Hepatocyte (in vitro differentiated cells): ENCODE measurements around the gene STX18. TPM values are rescaled to one million over a fixed set of nuclear protein-coding genes. Genes with fewer than 3 reads are reported as not detected.

ENCODE experiments used
- DNase-seq: peaks from one replicate; pipeline ENCODE4 v3.0.0-alpha.2; 2016; ENCODE audit warnings: low spot score
- H2AFZ ChIP-seq: fragments of 200-600 bp; sonication (generic); 2 replicates; pipeline ENCODE4 v1.6.0; 2016; ENCODE audit warnings: antibody characterized with exemption, mild to moderate bottlenecking
- H3K27ac ChIP-seq: fragments of 200-600 bp; sonication (generic); 2 replicates; pipeline ENCODE4 v1.5.1; 2016; ENCODE audit warnings: mild to moderate bottlenecking
- H3K27me3 ChIP-seq: fragments of 200-600 bp; sonication (generic); 2 replicates; pipeline ENCODE4 v1.6.1; 2016
- H3K36me3 ChIP-seq: fragments of 200-600 bp; sonication (generic); replicated peaks from 2 replicates; pipeline ENCODE4 v1.5.1; 2016; ENCODE audit warnings: low read depth; ENCODE audit not compliant: insufficient read depth
- H3K4me1 ChIP-seq: fragments of 200-600 bp; sonication (generic); 2 replicates; pipeline ENCODE4 v1.5.1; 2016; ENCODE audit warnings: mild to moderate bottlenecking, moderate library complexity; ENCODE audit not compliant: insufficient read depth
- H3K4me2 ChIP-seq: fragments of 200-600 bp; sonication (generic); 2 replicates; pipeline ENCODE4 v1.6.0; 2016
- H3K4me3 ChIP-seq: fragments of 200-600 bp; sonication (generic); 2 replicates; pipeline ENCODE4 v1.5.1; 2016; ENCODE audit warnings: mild to moderate bottlenecking
- H3K79me2 ChIP-seq: fragments of 200-600 bp; sonication (generic); 2 replicates; pipeline ENCODE4 v1.6.0; 2017; ENCODE audit warnings: mild to moderate bottlenecking
- H3K9me2 ChIP-seq: fragments of 200-600 bp; sonication (generic); replicated peaks from 2 replicates; pipeline ENCODE4 v1.6.0; 2017; ENCODE audit warnings: mild to moderate bottlenecking; ENCODE audit not compliant: insufficient read depth
- H3K9me3 ChIP-seq: fragments of 200-600 bp; sonication (generic); 2 replicates; pipeline ENCODE4 v1.5.1; 2016; ENCODE audit warnings: low read depth, mild to moderate bottlenecking
- H4K20me1 ChIP-seq: fragments of 200-600 bp; sonication (generic); 2 replicates; pipeline ENCODE4 v1.6.0; 2016; ENCODE audit warnings: mild to moderate bottlenecking; ENCODE audit not compliant: insufficient read depth, poor library complexity, severe bottlenecking
- EZH2 ChIP-seq: fragments of 200-600 bp; sonication (generic); IDR thresholded peaks from 2 replicates; pipeline ENCODE4 v1.6.1; 2016; ENCODE audit warnings: antibody characterized with exemption, mild to moderate bottlenecking, borderline replicate concordance
- EZH2phosphoT487 ChIP-seq: fragments of 200-600 bp; sonication (generic); IDR thresholded peaks from one replicate; pipeline ENCODE4 v1.6.1; 2018; ENCODE audit warnings: antibody characterized with exemption, mild to moderate bottlenecking, low read depth, moderate library complexity; ENCODE audit not compliant: unreplicated experiment, severe bottlenecking
- WGBS: methylation state at CpG from one replicate; pipeline ENCODE4 v1.1.6; 2016; ENCODE audit warnings: low lambda C conversion rate; ENCODE audit errors: missing lambda C conversion rate; 5-methylcytosine and 5-hydroxymethylcytosine counted together
- polyA plus RNA-seq: library from polyadenylated mRNA; unstranded; fragments of >200 nt; fragmentation: Nextera tagmentation; extraction: Ambion mirVana; gene quantifications from 2 replicates; pipeline ENCODE4 v1.2.1, GENCODE V29; 2016
- total RNA-seq: library from RNA; depleted of rRNA; stranded (reverse); fragments of >200 nt; gene quantifications from 2 replicates; pipeline ENCODE4 v1.2.3, GENCODE V29; 2014
- TF ChIP-seq, protein P1 (sequence below): fragments of 200-600 bp; sonication (generic); IDR thresholded peaks from 2 replicates; pipeline ENCODE4 v1.5.1; 2016; ENCODE audit warnings: antibody characterized with exemption, mild to moderate bottlenecking; ENCODE audit not compliant: poor library complexity

Gene STX18
- total and polyA plus RNA-seq, 2 experiments from 2014 or later, result 32.1 to 54.3 TPM

DNA sequence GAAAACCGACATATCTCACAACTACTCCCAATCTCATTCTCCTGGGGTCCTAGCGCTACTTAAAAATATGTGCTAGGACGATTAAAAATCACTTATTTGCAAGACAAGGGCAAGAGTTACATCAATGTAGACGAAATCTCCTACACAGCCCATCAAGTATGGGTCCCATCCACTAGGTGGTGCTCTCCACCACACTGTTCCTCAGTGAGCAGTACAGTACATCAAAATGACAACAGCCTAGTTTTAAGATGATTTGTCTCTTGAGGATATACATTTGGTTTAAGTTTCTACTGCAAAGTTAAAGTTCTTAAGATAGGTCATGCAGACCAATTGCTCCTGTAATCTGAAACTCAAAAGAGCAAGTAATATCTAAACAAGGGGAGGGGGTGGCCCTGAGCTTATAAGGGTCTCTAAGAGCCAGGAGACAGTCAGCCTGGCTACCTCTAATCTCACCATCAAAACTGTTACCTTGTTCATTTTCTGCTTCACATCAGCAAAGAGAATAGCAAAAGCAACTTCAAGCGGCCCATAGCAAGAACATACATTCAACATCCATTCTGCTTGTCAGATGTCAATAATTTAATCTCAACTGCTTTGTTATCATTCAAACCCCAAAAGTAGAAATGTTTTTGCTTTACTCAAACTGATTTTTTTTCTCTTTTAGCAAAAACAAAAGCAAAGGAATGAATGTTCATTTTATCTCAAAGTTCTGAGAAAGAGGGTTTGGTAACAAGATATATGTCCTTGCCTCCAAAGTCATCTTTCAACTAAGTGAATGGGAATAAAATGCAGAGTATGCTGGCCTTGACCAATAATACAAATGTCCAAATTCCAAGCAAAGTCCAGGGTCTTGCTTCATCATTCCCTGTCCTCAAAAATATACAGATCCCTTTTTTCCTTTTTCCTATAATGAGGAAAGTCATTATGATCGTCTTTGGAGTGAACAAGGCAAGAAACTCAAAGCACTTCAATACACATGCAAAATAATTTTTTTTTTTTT lies 53.1 kb downstream of the STX18 start:
- Histone ChIP-seq H3K27ac (no peak overlapping the region), H3K79me2 (peaks cover 44% of the 10 kb centered on the region), H3K9me2 (no peaks in the 10 kb centered on the region), H3K27me3 (no peaks in the 10 kb centered on the region), H2AFZ (no peak overlapping the region), H3K4me2 (no peak overlapping the region), H3K9me3 (no peaks in the 10 kb centered on the region), H3K4me3 (no peak overlapping the region), H4K20me1 (no peaks in the 10 kb centered on the region), H3K4me1 (no peaks in the 10 kb centered on the region), H3K36me3 (no peaks in the 10 kb centered on the region)
- TF ChIP-seq EZH2 (no peak), EZH2phosphoT487 (no peak)
- TF ChIP-seq, protein P1, sequence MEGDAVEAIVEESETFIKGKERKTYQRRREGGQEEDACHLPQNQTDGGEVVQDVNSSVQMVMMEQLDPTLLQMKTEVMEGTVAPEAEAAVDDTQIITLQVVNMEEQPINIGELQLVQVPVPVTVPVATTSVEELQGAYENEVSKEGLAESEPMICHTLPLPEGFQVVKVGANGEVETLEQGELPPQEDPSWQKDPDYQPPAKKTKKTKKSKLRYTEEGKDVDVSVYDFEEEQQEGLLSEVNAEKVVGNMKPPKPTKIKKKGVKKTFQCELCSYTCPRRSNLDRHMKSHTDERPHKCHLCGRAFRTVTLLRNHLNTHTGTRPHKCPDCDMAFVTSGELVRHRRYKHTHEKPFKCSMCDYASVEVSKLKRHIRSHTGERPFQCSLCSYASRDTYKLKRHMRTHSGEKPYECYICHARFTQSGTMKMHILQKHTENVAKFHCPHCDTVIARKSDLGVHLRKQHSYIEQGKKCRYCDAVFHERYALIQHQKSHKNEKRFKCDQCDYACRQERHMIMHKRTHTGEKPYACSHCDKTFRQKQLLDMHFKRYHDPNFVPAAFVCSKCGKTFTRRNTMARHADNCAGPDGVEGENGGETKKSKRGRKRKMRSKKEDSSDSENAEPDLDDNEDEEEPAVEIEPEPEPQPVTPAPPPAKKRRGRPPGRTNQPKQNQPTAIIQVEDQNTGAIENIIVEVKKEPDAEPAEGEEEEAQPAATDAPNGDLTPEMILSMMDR, result peak; percentile 92
- DNase-seq, result peak; percentile 87
- 25% methylated on average over 6 of the region's 6 CpGs for WGBS

DNA sequence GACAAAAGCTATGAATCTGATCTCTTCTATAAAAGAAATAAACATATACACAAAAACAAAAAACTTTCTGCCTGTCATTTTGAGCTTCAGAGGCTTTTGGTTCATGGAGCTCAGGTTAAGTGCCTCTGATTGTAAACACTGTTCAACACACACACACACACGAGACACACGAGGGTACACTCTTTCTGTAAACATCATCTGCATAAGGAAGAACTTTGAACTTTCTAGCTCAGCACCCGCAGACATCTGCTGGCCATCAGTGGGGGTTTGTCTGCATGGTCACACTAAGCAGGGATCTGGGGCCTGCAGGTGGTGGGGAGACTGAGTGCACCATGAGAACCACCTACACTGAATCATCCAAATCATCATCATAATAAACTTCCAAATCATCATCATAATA lies 54.9 kb downstream of the STX18 start:
- no peaks in the 10 kb centered on the region for H3K27me3 ChIP-seq
- 43% methylated on average over 3 of the region's 3 CpGs for WGBS
- no peaks in the 10 kb centered on the region for H4K20me1 ChIP-seq

DNA sequence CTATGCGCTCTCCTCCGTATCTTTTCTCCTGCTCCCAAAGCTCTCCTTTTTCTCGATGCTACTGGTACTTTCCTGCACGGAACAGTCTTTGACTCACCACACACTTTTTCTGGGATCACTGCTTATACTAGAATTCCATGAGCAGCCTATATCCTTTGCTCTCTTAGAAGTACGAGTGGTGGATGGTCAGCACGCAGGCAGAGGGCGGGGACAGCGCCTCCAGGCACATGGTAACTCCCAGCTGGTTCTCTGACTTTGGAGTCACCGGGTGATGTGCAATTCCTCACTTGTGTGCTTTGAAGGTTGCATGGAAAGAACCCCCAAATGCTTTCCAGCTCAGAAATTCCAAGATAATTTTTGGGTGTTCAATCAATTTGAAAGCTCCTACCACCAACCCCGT lies 56.0 kb downstream of the STX18 start:
- DNase-seq, result no peak
- WGBS, result 73% methylated on average over 10 of the region's 10 CpGs
- peaks cover 66% of the 10 kb centered on the region for H3K79me2 ChIP-seq
- no peaks in the 10 kb centered on the region for H3K9me2 ChIP-seq
- H2AFZ ChIP-seq, result no peak overlapping the region
- no peak overlapping the region for H3K27ac ChIP-seq
- no peak overlapping the region for H3K4me3 ChIP-seq
- no peaks in the 10 kb centered on the region for H3K36me3 ChIP-seq
- TF ChIP-seq EZH2 (no peak), EZH2phosphoT487 (no peak)
- TF ChIP-seq, protein P1, result no peak
- no peaks in the 10 kb centered on the region for H4K20me1 ChIP-seq
- no peak overlapping the region for H3K4me2 ChIP-seq
- H3K9me3 ChIP-seq, result no peaks in the 10 kb centered on the region
- no peaks in the 10 kb centered on the region for H3K27me3 ChIP-seq
- H3K4me1 ChIP-seq, result peaks cover 4% of the 10 kb centered on the region

More for the DNA sequence above, 54.9 kb downstream of the STX18 start:
- Histone ChIP-seq H3K9me3 (no peaks in the 10 kb centered on the region), H3K4me3 (no peak overlapping the region), H3K4me1 (no peaks in the 10 kb centered on the region), H3K4me2 (no peak overlapping the region), H3K9me2 (no peaks in the 10 kb centered on the region), H3K27ac (no peak overlapping the region), H3K36me3 (no peaks in the 10 kb centered on the region), H2AFZ (no peak overlapping the region), H3K79me2 (peaks cover 60% of the 10 kb centered on the region)
- no peak for DNase-seq
- no peak for TF ChIP-seq EZH2phosphoT487
- TF ChIP-seq, protein P1, result no peak
- TF ChIP-seq EZH2, result no peak
